HFF-Myc (cell line): Measurements from ENCODE around the gene DUSP15.

Experiments
- DNase-seq: peaks from one replicate; pipeline ENCODE4 v3.0.0-alpha.2; 2011; ENCODE audit warnings: low read depth; ENCODE audit errors: extremely low read depth
- H3K4me3 ChIP-seq: replicated peaks from 2 replicates; pipeline ENCODE4 v1.5.1; 2011; ENCODE audit warnings: low read depth, mild to moderate bottlenecking, control low read depth, low read length
- TF ChIP-seq, protein P1 (sequence below): IDR thresholded peaks from 2 replicates; pipeline ENCODE4 v1.5.1; 2012; ENCODE audit warnings: mild to moderate bottlenecking, low read depth, low read length, control low read depth; ENCODE audit errors: missing control alignments

The DUSP15 gene

DNA sequence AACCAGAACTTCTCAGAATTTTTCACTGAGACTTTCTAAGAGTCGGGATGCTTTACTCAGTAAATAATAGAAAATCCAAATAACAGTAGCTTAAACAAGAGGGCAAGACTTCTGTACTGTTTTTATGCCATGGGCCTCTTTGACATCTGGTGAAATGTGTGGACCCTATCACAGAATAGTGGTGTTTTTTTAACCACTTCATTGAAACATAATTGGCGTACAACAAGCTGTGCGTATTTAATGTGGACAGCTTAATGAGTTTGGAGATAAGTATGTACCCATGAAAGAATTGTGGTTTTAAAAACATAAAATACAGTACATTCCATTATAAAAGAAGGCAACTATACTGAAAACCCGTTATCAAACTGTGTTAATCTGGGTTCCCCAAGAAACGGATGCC, 43.8 kb upstream of the DUSP15 start:
- H3K4me3 ChIP-seq, result no peak overlapping the region
- TF ChIP-seq, protein P1, sequence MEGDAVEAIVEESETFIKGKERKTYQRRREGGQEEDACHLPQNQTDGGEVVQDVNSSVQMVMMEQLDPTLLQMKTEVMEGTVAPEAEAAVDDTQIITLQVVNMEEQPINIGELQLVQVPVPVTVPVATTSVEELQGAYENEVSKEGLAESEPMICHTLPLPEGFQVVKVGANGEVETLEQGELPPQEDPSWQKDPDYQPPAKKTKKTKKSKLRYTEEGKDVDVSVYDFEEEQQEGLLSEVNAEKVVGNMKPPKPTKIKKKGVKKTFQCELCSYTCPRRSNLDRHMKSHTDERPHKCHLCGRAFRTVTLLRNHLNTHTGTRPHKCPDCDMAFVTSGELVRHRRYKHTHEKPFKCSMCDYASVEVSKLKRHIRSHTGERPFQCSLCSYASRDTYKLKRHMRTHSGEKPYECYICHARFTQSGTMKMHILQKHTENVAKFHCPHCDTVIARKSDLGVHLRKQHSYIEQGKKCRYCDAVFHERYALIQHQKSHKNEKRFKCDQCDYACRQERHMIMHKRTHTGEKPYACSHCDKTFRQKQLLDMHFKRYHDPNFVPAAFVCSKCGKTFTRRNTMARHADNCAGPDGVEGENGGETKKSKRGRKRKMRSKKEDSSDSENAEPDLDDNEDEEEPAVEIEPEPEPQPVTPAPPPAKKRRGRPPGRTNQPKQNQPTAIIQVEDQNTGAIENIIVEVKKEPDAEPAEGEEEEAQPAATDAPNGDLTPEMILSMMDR, result no peak
- no peak for DNase-seq

DNA sequence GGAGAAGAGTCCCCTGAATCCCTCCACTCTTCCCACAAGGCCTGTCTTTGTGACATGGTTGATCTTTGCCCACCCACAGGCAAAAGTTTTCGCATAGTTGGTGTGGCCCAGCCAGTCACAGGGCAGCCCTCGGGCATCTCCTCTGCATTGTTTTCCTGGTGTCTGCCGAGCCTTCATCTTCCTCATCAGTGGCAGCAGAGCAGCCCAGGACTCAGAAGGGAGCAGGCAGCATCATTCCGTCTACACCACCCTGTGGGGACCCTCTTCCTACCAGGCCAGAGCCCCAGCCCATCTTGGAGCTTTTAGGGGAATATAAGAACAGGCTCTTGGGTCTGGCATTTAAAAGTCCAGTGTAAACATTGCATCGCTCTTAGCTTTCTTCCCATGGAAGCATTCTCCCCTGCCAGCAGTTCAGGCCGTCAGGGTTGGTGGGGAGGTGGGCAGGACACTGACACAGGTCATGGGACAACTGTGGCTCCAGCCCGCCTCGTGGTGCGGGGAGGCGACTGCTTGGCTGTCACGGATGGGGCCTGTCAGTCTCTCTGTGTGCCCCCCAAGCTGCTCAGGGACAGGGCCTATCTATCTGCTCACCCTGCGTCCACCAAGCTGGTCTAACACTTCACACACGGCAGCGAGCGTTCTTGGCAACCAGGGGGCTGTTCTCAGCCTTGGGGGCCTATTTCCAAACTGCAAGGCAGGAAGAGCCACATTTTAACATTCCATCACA, 43.3 kb upstream of the DUSP15 start:
- TF ChIP-seq, protein P1, result no peak
- no peak for DNase-seq

DNA sequence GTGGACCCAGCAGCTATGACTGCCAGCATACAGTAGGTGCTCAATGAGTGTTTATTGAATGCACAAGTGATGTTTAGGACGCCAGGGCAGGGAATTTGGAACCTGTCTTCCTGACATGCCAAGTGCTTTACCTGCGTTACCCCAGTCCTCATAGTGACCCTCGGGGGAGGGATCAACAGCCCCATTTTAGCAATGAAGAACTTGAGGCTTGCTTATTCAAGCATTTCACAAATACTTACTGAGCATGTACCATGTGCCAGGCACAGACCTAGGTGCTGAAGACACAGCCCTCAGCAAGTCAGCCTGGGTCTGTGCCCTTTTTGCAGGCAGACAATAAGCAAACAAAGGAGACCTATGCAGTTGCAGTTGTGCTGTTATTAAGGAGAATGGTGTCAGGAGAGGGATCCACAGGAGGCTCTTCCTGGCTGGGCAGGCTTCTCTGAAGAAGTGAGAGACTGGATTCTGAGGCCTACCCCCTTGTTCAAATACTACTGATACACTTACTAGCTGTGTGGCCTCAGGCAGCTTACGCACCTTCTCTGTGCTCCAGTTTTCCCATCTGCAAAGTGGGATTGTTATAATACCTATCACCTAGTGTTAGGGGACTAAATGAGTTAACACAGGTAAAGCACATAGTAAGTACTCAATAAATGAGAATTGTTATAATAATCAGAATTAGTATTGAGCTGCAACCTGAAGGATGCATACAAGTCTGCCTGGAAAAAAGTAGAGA, 39.9 kb upstream of the DUSP15 start:
- DNase-seq, result no peak
- no peak overlapping the region for H3K4me3 ChIP-seq
- TF ChIP-seq, protein P1, result no peak

More for the DNA sequence above, 43.3 kb upstream of the DUSP15 start:
- no peak overlapping the region for H3K4me3 ChIP-seq

DNA sequence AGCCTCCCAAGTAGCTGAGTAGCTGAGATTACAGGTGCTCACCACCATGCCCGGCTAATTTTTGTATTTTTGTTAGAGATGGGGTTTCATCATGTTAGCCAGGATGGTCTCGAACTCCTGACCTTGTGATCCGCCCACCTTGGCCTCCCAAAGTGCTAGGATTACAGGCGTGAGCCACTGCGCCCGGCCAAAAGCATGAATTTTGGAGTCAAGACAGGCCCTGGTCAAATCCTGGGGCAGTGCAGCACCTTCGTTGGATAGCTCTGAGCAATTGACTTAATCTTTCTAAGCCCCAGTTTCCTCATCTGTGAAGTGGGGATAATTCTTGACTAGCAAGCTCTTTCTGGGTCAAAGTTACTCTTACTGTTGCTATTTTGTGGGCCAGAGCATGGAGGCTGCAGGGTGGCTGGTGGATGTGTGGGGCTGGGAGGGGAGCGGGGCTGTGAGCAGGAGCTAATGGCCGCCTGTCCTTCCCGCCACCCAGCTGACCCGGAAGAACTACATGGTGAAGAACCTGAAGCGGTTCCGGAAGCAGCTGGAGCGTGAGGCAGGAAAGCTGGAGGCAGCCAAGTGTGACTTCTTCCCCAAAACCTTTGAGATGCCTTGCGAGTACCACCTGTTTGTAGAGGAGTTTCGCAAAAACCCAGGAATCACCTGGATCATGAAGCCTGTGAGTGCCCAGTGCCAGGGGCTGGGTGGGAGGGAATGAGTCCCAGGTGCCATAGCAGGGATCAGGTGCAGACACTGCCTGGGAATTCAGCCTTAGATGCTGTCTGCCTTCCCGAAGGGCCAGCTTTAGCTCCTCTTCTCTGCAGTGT, 39.1 kb upstream of the DUSP15 start:
- H3K4me3 ChIP-seq, result no peak overlapping the region
- TF ChIP-seq, protein P1, result no peak
- DNase-seq, result no peak

DNA sequence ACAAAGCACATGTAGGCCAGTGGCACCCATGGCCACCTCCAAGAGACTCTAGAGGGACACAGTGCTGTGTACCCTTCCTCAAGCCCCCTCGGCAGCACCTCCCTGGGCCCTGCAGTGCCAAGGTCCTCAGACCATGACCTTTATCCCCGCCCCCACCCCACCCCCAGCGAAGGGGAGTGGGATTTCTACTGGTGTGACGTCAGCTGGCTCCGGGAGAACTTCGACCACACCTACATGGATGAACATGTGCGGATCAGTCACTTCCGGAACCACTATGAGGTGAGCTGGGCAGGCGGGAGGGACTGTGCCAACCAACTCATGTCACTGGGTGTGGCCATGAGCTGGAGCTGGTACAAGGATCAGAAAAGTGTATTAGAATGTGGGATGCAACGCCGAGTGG, 38.1 kb upstream of the DUSP15 start:
- no peak for DNase-seq
- no peak overlapping the region for H3K4me3 ChIP-seq
- TF ChIP-seq, protein P1, result no peak

DNA sequence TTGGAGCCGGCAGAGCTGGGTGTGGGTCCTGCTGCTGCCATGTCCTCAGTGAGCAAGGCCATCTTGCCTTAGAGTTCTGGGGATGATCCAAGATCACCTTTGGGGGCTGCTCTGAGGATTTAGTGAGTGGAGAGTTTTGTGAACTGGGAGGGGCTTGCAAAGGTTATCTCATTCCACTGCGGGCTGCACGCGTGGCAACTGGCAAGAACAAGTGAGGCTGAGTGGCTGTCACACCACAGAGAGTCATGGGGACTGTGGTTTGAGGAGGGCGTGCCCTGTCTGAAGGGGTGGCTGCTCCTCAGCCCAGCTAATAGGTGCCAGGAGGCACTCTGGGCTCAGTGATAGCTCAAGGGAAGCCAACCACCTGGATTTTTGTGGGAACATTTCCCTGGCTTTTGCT, 37.7 kb upstream of the DUSP15 start:
- TF ChIP-seq, protein P1, result no peak
- H3K4me3 ChIP-seq, result no peak overlapping the region
- no peak for DNase-seq
